GM18517 (cell line): ENCODE measurements around the gene MYH14.

ENCODE experiments used
- ATAC-seq: cut with Tn5 transposase; IDR thresholded peaks from one replicate; pipeline ENCODE4 v1.9.1; 2021; ENCODE audit warnings: mild to moderate bottlenecking, moderate library complexity; ENCODE audit not compliant: unreplicated experiment

Gene MYH14

GRCh38 chr19:50357178-50358100, 154.0 kb downstream of the MYH14 start:
- ATAC-seq, result no peak

GRCh38 chr19:50358483-50359327, 155.3 kb downstream of the MYH14 start:
- no peak for ATAC-seq

GRCh38 chr19:50359328-50359818, 156.0 kb downstream of the MYH14 start:
- ATAC-seq, result no peak
